Dedifferentiated amniotic fluid mesenchymal stem cell (primary cell): ENCODE data around the gene CMTM4.
"Not testable (repeated sequence)": the region's sequence is repeated elsewhere in the genome, so short reads cannot be mapped to it uniquely, and the experiment has no call there.

Experiments used
- DNase-seq: peaks from one replicate; pipeline ENCODE4 v3.0.0-alpha.2; 2016; ENCODE audit errors: extremely low spot score

Gene CMTM4

GRCh38 chr16:66705790-66706505 is 9.4 kb upstream of the CMTM4 start:
- DNase-seq: peak; percentile 16

- no peak for DNase-seq
These were observed 7.1 kb upstream of the CMTM4 start for GRCh38 chr16:66703406-66704215.

GRCh38 chr16:66701516-66701915 is 5.0 kb upstream of the CMTM4 start:
- DNase-seq: no peak

GRCh38 chr16:66701026-66701425 is 4.5 kb upstream of the CMTM4 start:
- no peak for DNase-seq

GRCh38 chr16:66699898-66700297 is 3.4 kb upstream of the CMTM4 start:
- no peak for DNase-seq

- no peak for DNase-seq
These were observed 1.5 kb upstream of the CMTM4 start for GRCh38 chr16:66698046-66698445.

GRCh38 chr16:66695935-66696668 is 441 bp downstream of the CMTM4 start:
- no peak for DNase-seq

GRCh38 chr16:66695471-66695934 is 1.0 kb downstream of the CMTM4 start:
- no peak for DNase-seq

- no peak for DNase-seq
These were observed 3.4 kb downstream of the CMTM4 start for GRCh38 chr16:66693149-66693548.

- no peak for DNase-seq
These were observed 4.2 kb downstream of the CMTM4 start for GRCh38 chr16:66692341-66692740.

GRCh38 chr16:66691234-66691633 is 5.3 kb downstream of the CMTM4 start:
- DNase-seq: no peak

GRCh38 chr16:66690106-66690847 is 6.3 kb downstream of the CMTM4 start:
- no peak for DNase-seq

- DNase-seq: no peak
These were observed 7.3 kb downstream of the CMTM4 start for GRCh38 chr16:66689282-66689681.

- no peak for DNase-seq
These were observed 8.5 kb downstream of the CMTM4 start for GRCh38 chr16:66687906-66688625.

GRCh38 chr16:66685501-66686115 is 10.9 kb downstream of the CMTM4 start:
- DNase-seq: not testable (repeated sequence)

- DNase-seq: peak; percentile 28
These were observed 14.3 kb downstream of the CMTM4 start for GRCh38 chr16:66682271-66682670.

- DNase-seq: no peak
These were observed 14.9 kb downstream of the CMTM4 start for GRCh38 chr16:66681676-66682075.

- no peak for DNase-seq
These were observed 18.2 kb downstream of the CMTM4 start for GRCh38 chr16:66678337-66678736.

GRCh38 chr16:66677836-66678235 is 18.7 kb downstream of the CMTM4 start:
- DNase-seq: no peak

- no peak for DNase-seq
These were observed 19.4 kb downstream of the CMTM4 start for GRCh38 chr16:66677179-66677578.

- no peak for DNase-seq
These were observed 19.9 kb downstream of the CMTM4 start for GRCh38 chr16:66676599-66676998.
